ENCODE data around the gene TGM1. TPM values are rescaled to one million over a fixed set of nuclear protein-coding genes. Genes with fewer than 3 reads are reported as not detected.
"Not testable (repeated sequence)": the region's sequence is repeated elsewhere in the genome, so short reads cannot be mapped to it uniquely, and the experiment has no call there.

The TGM1 gene
- total RNA-seq, 1 donor from 2014 or later = 10.2 TPM

- no peak overlapping the region for H3K4me3 Mint-ChIP-seq
- H3K9me3 Mint-ChIP-seq = peaks cover 17% of the 10 kb centered on the region
- no peaks in the 10 kb centered on the region for H3K27me3 Mint-ChIP-seq (ENCODE audit: low read depth)
- H3K36me3 Mint-ChIP-seq = peaks cover 61% of the 10 kb centered on the region
- H3K4me1 Mint-ChIP-seq = no peaks in the 10 kb centered on the region
- TF ChIP-seq, protein P1, sequence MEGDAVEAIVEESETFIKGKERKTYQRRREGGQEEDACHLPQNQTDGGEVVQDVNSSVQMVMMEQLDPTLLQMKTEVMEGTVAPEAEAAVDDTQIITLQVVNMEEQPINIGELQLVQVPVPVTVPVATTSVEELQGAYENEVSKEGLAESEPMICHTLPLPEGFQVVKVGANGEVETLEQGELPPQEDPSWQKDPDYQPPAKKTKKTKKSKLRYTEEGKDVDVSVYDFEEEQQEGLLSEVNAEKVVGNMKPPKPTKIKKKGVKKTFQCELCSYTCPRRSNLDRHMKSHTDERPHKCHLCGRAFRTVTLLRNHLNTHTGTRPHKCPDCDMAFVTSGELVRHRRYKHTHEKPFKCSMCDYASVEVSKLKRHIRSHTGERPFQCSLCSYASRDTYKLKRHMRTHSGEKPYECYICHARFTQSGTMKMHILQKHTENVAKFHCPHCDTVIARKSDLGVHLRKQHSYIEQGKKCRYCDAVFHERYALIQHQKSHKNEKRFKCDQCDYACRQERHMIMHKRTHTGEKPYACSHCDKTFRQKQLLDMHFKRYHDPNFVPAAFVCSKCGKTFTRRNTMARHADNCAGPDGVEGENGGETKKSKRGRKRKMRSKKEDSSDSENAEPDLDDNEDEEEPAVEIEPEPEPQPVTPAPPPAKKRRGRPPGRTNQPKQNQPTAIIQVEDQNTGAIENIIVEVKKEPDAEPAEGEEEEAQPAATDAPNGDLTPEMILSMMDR (IDR thresholded peaks at IDR 0.05; ENCODE audit: unreplicated experiment) = no peak
- DNase-seq (ENCODE audit: low spot score in 2 of 2, unreplicated experiment in 2 of 2) = no peak
- H3K27ac Mint-ChIP-seq = no peak overlapping the region
Measured at GRCh38 chr14:24204163-24205146, 58.5 kb downstream of the TGM1 start.

GRCh38 chr14:24203249-24203886 lies 59.6 kb downstream of the TGM1 start:
- Mint-ChIP-seq H3K36me3 (peaks cover 65% of the 10 kb centered on the region), H3K9me3 (peaks cover 17% of the 10 kb centered on the region)
- H3K27ac Mint-ChIP-seq; DNase-seq (ENCODE audit: low spot score in 2 of 2, unreplicated experiment in 2 of 2); H3K27me3 Mint-ChIP-seq (ENCODE audit: low read depth); H3K4me1 Mint-ChIP-seq; H3K4me3 Mint-ChIP-seq: not testable (repeated sequence)

DNA sequence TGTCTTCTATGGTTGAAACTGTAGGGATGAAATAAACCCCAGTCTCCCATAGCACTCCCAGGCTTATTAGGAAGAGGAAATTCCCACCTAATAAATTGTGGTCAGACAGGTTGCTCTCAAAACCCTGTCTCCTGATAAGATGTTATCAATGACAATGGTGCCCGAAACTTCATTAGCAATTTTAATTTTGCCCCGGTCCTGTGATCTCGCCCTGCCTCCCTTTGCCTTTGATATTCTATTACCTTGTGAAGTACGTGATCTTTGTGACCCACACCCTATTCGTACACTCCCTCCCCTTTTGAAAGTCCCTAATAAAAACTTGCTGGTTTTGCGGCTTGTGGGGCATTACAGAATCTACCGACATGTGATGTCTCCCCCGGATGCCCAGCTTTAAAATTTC lies 60.4 kb downstream of the TGM1 start:
- Mint-ChIP-seq H3K9me3 (peaks cover 17% of the 10 kb centered on the region), H3K36me3 (peaks cover 61% of the 10 kb centered on the region)
- not testable (repeated sequence) for DNase-seq (ENCODE audit: low spot score in 2 of 2, unreplicated experiment in 2 of 2); H3K27ac Mint-ChIP-seq; H3K27me3 Mint-ChIP-seq (ENCODE audit: low read depth); H3K4me3 Mint-ChIP-seq; H3K4me1 Mint-ChIP-seq

Other genes starting within 250 kb of the TGM1 start
- 1.1 to 1.6 TPM (median 1.4 TPM) in 3 replicates for gene CARMIL3, start 211.2 kb downstream of the TGM1 start, total RNA-seq
- gene CPNE6, start 191.6 kb downstream of the TGM1 start, total RNA-seq = not detected in 3 replicates
- 18.9 to 22.2 TPM (median 20.6 TPM) in 3 replicates for gene PCK2, start 168.9 kb downstream of the TGM1 start, total RNA-seq
- gene DCAF11, start 148.4 kb downstream of the TGM1 start, total RNA-seq = 62.3 to 71.1 TPM (median 63.7 TPM) in 3 replicates
- 1.5 to 2.0 TPM (median 1.8 TPM) in 3 replicates for gene NRL, start 148.2 kb downstream of the TGM1 start, total RNA-seq
- 0.75 to 1.5 TPM (median 1.0 TPM) in 3 replicates for gene FITM1, start 132.5 kb downstream of the TGM1 start, total RNA-seq
- gene PSME1, start 127.0 kb downstream of the TGM1 start, total RNA-seq = 148 to 154 TPM (median 154 TPM) in 3 replicates
- 17.7 to 21.3 TPM (median 21.2 TPM) in 3 replicates for gene EMC9, start 121.6 kb downstream of the TGM1 start, total RNA-seq
- gene PSME2, start 116.6 kb downstream of the TGM1 start, total RNA-seq = 143 to 149 TPM (median 148 TPM) in 3 replicates
- 90.5 to 96.0 TPM (median 90.5 TPM) in 3 replicates for gene RNF31, start 115.7 kb downstream of the TGM1 start, total RNA-seq
- 244 to 274 TPM (median 250 TPM) in 3 replicates for gene IRF9, start 101.9 kb downstream of the TGM1 start, total RNA-seq
- 465 to 486 TPM (median 484 TPM) in 3 replicates for gene REC8, start 91.1 kb downstream of the TGM1 start, total RNA-seq
- 38.4 to 43.2 TPM (median 39.3 TPM) in 3 replicates for gene IPO4, start 74.4 kb downstream of the TGM1 start, total RNA-seq
- gene TM9SF1, start 67.7 kb downstream of the TGM1 start, total RNA-seq = 44.9 to 45.8 TPM (median 45.7 TPM) in 3 replicates
- gene TSSK4, start 57.5 kb downstream of the TGM1 start, total RNA-seq = 0.29 to 0.49 TPM (median 0.31 TPM) in 3 replicates
- 38.4 to 48.0 TPM (median 44.7 TPM) in 3 replicates for gene CHMP4A, start 49.7 kb downstream of the TGM1 start, total RNA-seq
- 18.0 to 18.4 TPM (median 18.3 TPM) in 3 replicates for gene MDP1, start 47.1 kb downstream of the TGM1 start, total RNA-seq
- 148 to 156 TPM (median 155 TPM) in 3 replicates for gene NEDD8, start 30.8 kb downstream of the TGM1 start, total RNA-seq
- gene GMPR2, start 30.2 kb downstream of the TGM1 start, total RNA-seq = 72.5 to 78.7 TPM (median 74.1 TPM) in 3 replicates
- gene TINF2, start 20.6 kb downstream of the TGM1 start, total RNA-seq = 49.1 to 55.2 TPM (median 51.1 TPM) in 3 replicates
- gene RABGGTA, start 8.4 kb upstream of the TGM1 start, total RNA-seq = 28.7 to 34.5 TPM (median 31.2 TPM) in 3 replicates
- gene DHRS1, start 36.6 kb upstream of the TGM1 start, total RNA-seq = 38.3 to 41.4 TPM (median 39.8 TPM) in 3 replicates
- 27.8 to 30.8 TPM (median 28.8 TPM) in 3 replicates for gene NOP9, start 36.7 kb upstream of the TGM1 start, total RNA-seq
- not detected in 3 replicates for gene CIDEB, start 44.8 kb upstream of the TGM1 start, total RNA-seq
- gene LTB4R2, start 47.0 kb upstream of the TGM1 start, total RNA-seq = 13.0 to 14.9 TPM (median 14.8 TPM) in 3 replicates
- 10.7 to 11.8 TPM (median 11.1 TPM) in 3 replicates for gene LTB4R, start 48.3 kb upstream of the TGM1 start, total RNA-seq
- 2.8 to 3.4 TPM (median 3.4 TPM) in 3 replicates for gene ADCY4, start 71.9 kb upstream of the TGM1 start, total RNA-seq
- 1.9 to 2.2 TPM (median 2.0 TPM) in 3 replicates for gene RIPK3, start 76.8 kb upstream of the TGM1 start, total RNA-seq
- 291 to 298 TPM (median 292 TPM) in 3 replicates for gene NFATC4, start 105.0 kb upstream of the TGM1 start, total RNA-seq
- gene NYNRIN, start 135.8 kb upstream of the TGM1 start, total RNA-seq = 171 to 173 TPM (median 173 TPM) in 3 replicates
- 3.9 to 5.5 TPM (median 4.8 TPM) in 3 replicates for gene CBLN3, start 166.5 kb upstream of the TGM1 start, total RNA-seq
- 89.2 to 92.2 TPM (median 89.3 TPM) in 3 replicates for gene KHNYN, start 166.8 kb upstream of the TGM1 start, total RNA-seq
- gene SDR39U1, start 179.6 kb upstream of the TGM1 start, total RNA-seq = 56.7 to 69.3 TPM (median 64.2 TPM) in 3 replicates
- not detected in 3 replicates for gene CMA1, start 245.1 kb upstream of the TGM1 start, total RNA-seq

Measured in mesothelial cell of epicardium (in vitro differentiated cells).